ENCODE measurements around the gene BEST3. TPM values are rescaled to one million over a fixed set of nuclear protein-coding genes. Genes with fewer than 3 reads are reported as not detected.
"Not testable (repeated sequence)": the region's sequence is repeated elsewhere in the genome, so short reads cannot be mapped to it uniquely, and the experiment has no call there.

Gene BEST3
- total RNA-seq, 1 donor from 2014 or later = not detected

DNA sequence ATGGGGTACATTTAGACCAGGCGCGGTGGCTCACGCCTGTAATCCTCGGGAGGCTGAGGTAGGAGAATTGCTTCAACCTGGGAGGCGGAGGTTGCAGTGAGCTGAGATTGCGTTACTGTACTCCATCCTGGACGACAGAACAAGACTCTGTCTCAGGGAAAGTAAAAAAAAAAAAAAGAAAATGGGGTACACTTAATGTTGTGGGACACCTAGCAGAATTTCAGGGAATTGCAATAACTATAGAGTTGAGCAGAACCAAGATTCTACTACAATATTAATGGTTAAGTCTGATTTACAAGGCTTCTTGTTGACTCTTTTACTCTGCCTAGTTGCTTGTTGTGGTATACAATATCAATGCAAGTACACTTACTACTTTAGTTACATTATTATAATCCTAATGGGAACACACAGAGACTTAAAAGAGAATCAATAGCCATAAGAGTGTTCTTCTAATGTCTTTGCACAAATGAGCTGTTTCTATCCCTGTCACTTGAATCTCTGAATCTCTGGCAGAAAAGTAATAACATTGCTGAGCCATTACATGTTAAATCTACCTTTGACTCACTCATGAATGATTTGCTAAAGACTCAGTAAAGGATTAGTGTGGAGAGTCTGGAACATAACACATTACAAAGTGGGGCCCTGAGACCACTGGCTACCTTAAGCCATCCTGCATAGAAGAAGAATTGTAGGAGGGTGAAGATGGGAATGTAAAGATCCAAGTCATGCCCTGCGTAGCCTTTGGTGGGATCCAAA is 22.7 kb downstream of the BEST3 start:
- intact Hi-C loops (cut with micrococcal nuclease) = no loop called here
- Mint-ChIP-seq H3K4me1 (no peaks in the 10 kb centered on the region), H3K36me3 (ENCODE audit: low read depth) (no peaks in the 10 kb centered on the region), H3K27ac (no peak overlapping the region), H3K4me3 (no peak overlapping the region), H3K9me3 (no peaks in the 10 kb centered on the region), H3K27me3 (peaks cover 12% of the 10 kb centered on the region)
- no peak for DNase-seq

DNA sequence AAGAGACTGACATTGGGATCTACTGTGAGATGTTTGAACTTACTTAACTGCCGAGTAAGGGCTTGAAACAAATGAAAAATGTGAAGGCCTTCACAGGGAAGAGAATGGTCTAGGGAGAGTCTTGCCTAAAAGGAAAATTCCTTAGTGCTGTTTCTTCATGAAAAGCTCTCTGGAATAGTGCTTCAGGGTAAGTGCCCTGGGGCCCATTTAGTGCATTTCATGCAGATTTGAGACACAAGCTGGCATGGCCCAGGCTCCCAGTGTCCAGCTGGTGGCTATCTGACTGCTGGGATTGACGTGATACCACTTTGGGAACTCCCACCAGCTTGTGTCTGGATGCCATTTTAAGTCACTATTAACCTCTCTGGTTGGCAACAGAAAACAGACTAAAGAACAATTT is 26.9 kb downstream of the BEST3 start:
- Mint-ChIP-seq H3K4me3 (no peak overlapping the region), H3K27ac (no peak overlapping the region), H3K36me3 (ENCODE audit: low read depth) (no peaks in the 10 kb centered on the region), H3K27me3 (peaks cover 19% of the 10 kb centered on the region), H3K4me1 (no peaks in the 10 kb centered on the region), H3K9me3 (no peaks in the 10 kb centered on the region)
- no peak for DNase-seq
- intact Hi-C loops (cut with micrococcal nuclease) = no loop called here

DNA sequence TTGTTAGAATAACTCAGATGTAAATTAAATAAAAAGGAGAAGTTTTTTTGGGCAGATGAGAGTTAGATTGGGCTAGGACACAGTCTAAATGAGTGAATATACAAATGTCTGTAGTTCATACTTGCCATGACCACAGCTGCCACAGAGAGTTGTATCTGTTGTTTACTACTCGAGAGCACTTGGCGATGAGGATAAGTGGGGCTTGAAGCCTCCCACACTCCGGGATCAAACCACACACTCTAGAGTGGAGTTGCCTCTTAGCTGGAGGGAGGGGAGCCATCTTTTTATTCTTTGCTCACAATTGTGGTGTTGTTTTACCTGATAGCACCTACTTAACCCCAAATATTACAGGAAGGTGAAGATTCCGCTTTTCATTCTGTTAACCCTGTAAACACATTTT is 27.5 kb downstream of the BEST3 start:
- no peaks in the 10 kb centered on the region for H3K4me1 Mint-ChIP-seq
- peaks cover 16% of the 10 kb centered on the region for H3K27me3 Mint-ChIP-seq
- intact Hi-C loops (cut with micrococcal nuclease) = no loop called here
- no peak for DNase-seq
- H3K36me3 Mint-ChIP-seq (ENCODE audit: low read depth) = no peaks in the 10 kb centered on the region
- H3K27ac Mint-ChIP-seq = no peak overlapping the region
- H3K4me3 Mint-ChIP-seq = no peak overlapping the region
- H3K9me3 Mint-ChIP-seq = no peaks in the 10 kb centered on the region

DNA sequence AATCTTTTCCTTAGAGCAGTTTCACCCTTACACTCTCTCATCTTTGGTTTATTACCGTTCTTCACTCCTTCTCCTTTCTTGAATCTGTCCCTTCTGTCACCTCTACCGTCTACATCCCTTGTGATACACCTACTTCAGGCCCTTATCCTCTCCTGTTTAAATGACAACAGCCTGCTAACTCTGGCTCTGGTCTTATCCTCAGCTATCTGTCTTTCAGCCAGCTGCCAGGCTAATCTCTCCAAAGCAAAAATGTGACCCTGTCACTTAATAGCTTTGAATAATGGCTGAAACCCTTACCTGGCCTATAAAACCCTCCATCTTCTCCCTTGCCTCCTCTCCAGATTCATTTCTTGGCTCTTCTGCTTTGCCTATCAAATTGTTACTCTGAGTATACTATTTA is 32.3 kb downstream of the BEST3 start:
- peaks cover 13% of the 10 kb centered on the region for H3K27me3 Mint-ChIP-seq

DNA sequence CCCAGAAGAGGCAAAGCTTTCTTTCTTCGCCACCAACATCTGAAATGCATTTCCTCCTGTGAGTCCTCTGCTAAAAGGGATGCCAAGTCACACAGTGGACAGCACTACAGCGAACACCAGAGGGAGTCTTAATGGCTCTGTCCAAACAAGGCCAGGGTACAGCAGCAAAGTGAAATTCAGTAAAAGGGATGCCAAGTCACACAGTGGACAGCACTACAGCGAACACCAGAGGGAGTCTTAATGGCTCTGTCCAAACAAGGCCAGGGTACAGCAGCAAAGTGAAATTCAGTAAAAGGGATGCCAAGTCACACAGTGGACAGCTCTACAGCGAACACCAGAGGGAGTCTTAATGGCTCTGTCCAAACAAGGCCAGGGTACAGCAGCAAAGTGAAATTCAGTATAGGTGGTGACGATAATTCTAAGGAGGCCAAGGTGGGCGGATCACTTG is 34.1 kb downstream of the BEST3 start:
- H3K27ac Mint-ChIP-seq; intact Hi-C loops (cut with micrococcal nuclease); DNase-seq; H3K36me3 Mint-ChIP-seq (ENCODE audit: low read depth); H3K4me3 Mint-ChIP-seq; H3K9me3 Mint-ChIP-seq; H3K4me1 Mint-ChIP-seq: not testable (repeated sequence)
- peaks cover 22% of the 10 kb centered on the region for H3K27me3 Mint-ChIP-seq

More for the DNA sequence above, 32.3 kb downstream of the BEST3 start:
- no peak for DNase-seq
- Mint-ChIP-seq H3K9me3 (no peaks in the 10 kb centered on the region), H3K27ac (no peak overlapping the region), H3K4me3 (no peak overlapping the region), H3K36me3 (ENCODE audit: low read depth) (no peaks in the 10 kb centered on the region), H3K4me1 (no peaks in the 10 kb centered on the region)
- intact Hi-C loops (cut with micrococcal nuclease) = no loop called here

DNA sequence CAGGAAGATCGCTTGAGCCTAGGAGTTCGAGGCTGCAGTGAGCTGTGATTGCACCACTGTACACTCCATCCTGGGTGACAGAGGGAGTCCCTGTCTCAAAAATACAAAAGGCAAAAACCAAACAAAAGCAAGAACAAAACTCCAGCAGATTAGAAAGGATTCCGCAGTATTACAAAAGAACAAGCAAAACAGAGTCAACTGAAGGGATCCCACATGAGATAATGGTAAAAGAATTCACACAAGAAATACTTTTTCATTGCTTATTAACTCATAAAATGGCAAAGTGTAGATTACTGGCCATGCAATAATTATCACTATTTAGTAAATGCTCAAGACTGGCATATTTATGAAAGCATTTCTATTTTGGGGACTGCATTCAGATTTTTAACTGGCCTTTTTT is 35.4 kb downstream of the BEST3 start:
- no peak overlapping the region for H3K27ac Mint-ChIP-seq
- DNase-seq = no peak
- H3K27me3 Mint-ChIP-seq = peaks cover 24% of the 10 kb centered on the region
- H3K4me1 Mint-ChIP-seq = no peaks in the 10 kb centered on the region
- intact Hi-C loops (cut with micrococcal nuclease) = no loop called here
- H3K9me3 Mint-ChIP-seq = no peaks in the 10 kb centered on the region
- no peak overlapping the region for H3K4me3 Mint-ChIP-seq
- H3K36me3 Mint-ChIP-seq (ENCODE audit: low read depth) = no peaks in the 10 kb centered on the region

DNA sequence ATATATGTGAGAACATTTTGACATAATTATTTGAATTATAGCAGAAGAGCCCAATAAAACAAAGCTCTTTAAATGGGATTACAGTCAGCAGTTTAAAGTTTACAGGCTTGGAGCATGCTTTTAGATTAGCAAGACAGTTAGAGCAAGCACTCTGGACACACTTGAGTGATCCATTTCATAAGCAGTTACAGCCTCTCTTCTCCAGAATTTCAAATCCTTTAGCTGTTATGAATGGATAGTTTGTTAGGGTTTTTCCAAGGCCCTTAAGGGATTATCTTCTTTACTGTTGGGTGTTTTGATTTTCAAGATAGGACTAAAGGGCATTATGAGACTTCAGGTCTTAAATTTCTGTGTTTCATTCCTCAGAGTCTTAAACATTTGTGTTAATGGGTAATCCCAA is 36.3 kb downstream of the BEST3 start:
- DNase-seq = no peak
- no peaks in the 10 kb centered on the region for H3K4me1 Mint-ChIP-seq
- no peak overlapping the region for H3K27ac Mint-ChIP-seq
- peaks cover 24% of the 10 kb centered on the region for H3K27me3 Mint-ChIP-seq
- no peaks in the 10 kb centered on the region for H3K9me3 Mint-ChIP-seq
- H3K36me3 Mint-ChIP-seq (ENCODE audit: low read depth) = no peaks in the 10 kb centered on the region
- H3K4me3 Mint-ChIP-seq = no peak overlapping the region
- intact Hi-C loops (cut with micrococcal nuclease) = no loop called here

DNA sequence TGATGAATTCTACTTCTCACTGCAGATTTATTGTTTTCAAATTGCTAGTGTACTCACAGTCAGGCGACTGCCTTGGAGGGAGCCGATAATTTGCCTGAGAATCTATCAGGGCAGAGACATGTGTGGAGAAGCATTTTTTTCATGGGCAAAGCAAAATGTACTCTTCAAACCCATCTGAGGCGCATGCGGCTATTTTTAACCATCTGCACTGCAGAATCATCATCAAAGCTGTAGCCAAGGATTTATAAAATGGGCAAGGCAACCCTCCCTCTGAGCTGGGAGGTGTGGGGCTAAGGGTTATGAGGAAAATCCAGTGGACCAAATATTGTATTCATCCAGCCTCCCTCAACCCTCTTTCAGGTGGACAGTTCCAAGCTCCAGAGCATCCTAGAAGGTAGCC is 37.7 kb downstream of the BEST3 start:
- Mint-ChIP-seq H3K36me3 (ENCODE audit: low read depth) (no peaks in the 10 kb centered on the region), H3K4me1 (no peaks in the 10 kb centered on the region), H3K27ac (no peak overlapping the region), H3K4me3 (no peak overlapping the region), H3K9me3 (no peaks in the 10 kb centered on the region), H3K27me3 (peaks cover 24% of the 10 kb centered on the region)
- no peak for DNase-seq
- intact Hi-C loops (cut with micrococcal nuclease) = no loop called here

DNA sequence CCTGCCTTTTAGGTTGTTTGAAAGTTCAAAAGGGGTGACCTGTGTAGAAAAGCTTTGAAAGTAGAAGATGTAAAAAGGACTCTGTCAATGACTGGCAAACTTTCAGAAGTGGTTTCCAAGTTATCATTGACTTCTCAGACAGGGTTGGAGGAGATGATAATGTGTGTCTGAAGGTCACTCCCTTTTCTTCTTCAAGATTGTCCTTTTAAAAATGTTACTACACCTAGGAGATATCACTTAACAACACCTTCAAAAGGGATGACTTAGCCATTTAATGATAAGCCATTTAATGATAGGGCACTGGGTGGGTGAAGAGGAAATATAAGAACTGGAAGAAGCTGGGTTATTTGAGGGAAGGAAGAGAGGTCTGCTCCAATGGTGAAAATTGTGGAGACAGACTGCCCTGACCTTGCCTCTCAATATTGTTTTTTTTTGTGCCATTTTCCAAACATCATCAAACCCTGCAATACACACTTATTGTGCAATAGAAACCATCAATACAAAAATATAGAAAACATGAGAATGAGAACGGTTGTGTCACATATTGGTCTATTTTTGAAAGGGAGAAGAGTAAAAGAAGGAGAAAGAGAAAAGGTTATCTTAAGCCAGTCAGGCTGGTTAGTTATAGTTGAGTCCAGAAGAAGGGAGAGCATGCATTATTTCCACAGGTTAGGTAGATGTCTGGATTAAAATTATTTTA is 38.8 kb downstream of the BEST3 start:
- intact Hi-C loops (cut with micrococcal nuclease) = no loop called here
- Mint-ChIP-seq H3K4me1 (no peaks in the 10 kb centered on the region), H3K27me3 (peaks cover 24% of the 10 kb centered on the region), H3K36me3 (ENCODE audit: low read depth) (no peaks in the 10 kb centered on the region), H3K4me3 (no peak overlapping the region), H3K27ac (no peak overlapping the region), H3K9me3 (no peaks in the 10 kb centered on the region)
- DNase-seq = no peak

DNA sequence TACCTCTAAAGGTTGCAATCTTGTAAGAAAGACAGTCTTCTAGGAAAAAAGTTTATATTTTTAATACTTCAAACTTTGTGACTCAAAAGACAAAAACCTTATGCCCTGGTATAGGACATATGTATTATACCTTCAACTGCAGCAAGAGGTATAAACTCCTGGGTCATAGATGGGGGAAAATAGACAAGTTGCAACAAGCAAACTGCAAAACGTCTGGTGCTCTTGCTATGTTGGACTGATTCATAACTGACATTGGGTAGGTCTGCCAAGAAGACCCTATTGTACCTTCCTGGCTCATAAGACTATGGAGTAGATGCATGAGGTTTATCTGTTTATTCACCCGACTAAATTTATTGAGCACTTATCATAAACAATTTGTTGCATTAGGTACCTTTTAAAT is 40.9 kb downstream of the BEST3 start:
- intact Hi-C loops (cut with micrococcal nuclease) = no loop called here
- Mint-ChIP-seq H3K4me1 (no peaks in the 10 kb centered on the region), H3K36me3 (ENCODE audit: low read depth) (no peaks in the 10 kb centered on the region), H3K4me3 (no peak overlapping the region), H3K27ac (no peak overlapping the region), H3K9me3 (no peaks in the 10 kb centered on the region), H3K27me3 (peaks cover 20% of the 10 kb centered on the region)
- DNase-seq = no peak

DNA sequence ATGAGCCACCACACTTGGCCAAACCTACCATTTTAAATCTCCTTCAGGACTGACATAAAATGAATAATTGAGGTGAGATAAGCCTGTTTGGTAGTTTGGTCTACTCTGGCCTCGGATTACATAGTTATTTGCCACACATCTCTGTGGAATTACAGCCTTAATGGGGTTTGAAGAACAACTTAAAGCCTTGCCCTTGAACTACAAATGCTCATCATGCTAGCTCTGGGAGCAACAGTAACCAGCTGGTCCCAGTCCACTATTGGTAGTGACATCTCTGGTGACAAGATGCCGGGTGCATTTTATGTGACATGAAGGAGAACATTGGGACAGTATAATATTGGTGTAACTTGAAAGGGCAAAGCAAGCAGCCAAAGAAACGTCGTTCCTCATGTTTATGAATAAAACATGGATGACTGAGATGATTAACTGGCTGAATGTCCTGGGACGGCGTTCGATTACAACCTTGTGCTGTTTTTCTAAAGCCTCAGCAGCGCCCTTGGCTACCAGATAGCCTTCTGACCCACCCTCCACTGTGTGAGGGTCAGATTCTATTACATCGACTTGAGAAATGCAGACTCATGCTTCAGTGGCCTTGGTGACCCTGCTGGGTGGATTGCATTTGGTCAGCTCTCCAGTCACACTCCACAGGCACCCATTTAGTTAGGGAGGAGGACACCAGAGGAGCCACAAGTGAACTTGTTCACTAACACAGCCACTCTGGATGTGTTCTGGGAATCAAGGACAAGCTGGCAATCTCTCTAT is 41.5 kb downstream of the BEST3 start:
- Mint-ChIP-seq H3K4me3 (no peak overlapping the region), H3K27ac (no peak overlapping the region), H3K27me3 (peaks cover 18% of the 10 kb centered on the region), H3K9me3 (no peaks in the 10 kb centered on the region), H3K36me3 (ENCODE audit: low read depth) (no peaks in the 10 kb centered on the region), H3K4me1 (no peaks in the 10 kb centered on the region)
- DNase-seq = no peak
- intact Hi-C loops (cut with micrococcal nuclease) = no loop called here

DNA sequence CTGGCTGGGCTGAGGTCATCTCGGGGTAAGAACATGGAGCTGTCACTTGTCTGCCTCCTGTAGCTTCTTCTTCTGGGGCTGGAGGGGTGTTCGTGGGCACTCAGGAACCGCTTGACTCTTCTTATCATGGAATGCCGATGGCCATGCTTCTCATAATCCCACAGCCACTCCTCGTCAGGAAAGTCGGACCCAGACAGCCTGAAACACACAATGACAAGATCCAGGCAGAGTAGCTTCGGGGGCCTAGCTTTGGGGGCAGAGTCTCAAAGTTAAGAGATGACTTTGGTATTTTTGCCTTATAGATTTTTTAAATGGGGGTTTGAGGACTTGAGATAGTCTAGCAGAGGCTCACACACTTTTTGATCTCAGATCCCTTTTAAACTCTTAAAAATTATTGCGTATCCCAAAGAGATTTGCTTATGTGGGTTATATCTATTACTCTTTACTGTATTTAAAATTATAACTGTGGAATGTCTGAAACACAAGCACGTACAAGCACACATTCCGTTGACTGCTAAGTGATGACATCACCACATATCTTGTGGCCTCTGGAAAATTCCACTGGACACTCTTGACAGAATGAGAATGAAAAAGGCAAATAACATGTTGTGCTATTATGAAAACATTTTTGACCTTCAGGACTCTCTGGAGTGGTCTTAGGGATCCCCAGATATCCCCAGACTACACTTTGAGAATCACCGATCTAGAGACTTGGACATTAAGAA is 43.3 kb downstream of the BEST3 start:
- Mint-ChIP-seq H3K4me1 (no peaks in the 10 kb centered on the region), H3K4me3 (no peak overlapping the region), H3K36me3 (ENCODE audit: low read depth) (no peaks in the 10 kb centered on the region), H3K9me3 (no peaks in the 10 kb centered on the region), H3K27me3 (peaks cover 16% of the 10 kb centered on the region), H3K27ac (no peak overlapping the region)
- intact Hi-C loops (cut with micrococcal nuclease) = no loop called here
- no peak for DNase-seq

DNA sequence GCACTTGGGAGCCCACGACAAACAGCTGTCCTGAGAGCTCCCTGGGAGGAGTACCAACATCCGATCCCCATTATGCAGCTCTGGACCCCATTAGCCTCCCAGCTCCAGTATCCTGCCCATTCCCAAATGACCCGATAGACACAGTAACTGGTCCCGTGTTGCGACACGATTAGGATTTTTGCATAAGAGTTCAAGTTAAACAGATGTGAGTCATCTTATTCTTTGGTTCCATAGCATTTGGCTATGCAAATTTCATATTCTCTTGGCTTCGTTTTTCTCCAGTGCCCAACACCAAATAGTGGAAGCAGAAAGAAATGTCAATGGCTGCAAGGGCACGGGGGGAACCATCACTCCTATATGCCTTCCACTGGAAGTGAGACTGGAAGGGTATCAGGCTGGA is 45.4 kb downstream of the BEST3 start:
- H3K27ac Mint-ChIP-seq = no peak overlapping the region
- H3K36me3 Mint-ChIP-seq (ENCODE audit: low read depth) = no peaks in the 10 kb centered on the region
- H3K27me3 Mint-ChIP-seq = peaks cover 13% of the 10 kb centered on the region
- DNase-seq = no peak
- intact Hi-C loops (cut with micrococcal nuclease) = no loop called here
- no peaks in the 10 kb centered on the region for H3K9me3 Mint-ChIP-seq
- H3K4me3 Mint-ChIP-seq = no peak overlapping the region
- H3K4me1 Mint-ChIP-seq = no peaks in the 10 kb centered on the region

DNA sequence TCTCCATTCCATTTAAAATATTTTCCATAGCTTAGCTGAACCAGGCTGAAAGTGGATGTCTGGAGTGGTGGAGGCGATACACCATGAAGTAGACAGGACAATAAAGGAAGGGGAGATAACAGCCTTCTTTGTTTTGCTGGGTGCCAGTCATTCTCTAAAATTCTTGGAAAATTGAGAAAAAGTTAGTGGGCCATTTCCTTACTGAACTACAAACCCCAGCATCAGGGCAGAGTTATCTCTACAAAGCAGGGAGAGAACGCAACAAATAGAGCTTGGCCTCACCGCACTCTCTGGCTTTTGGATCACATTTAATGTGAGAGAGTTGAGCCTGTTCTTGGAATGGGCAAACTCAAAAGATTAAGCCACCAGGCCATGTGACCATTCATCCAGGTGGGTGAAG is 47.2 kb downstream of the BEST3 start:
- Mint-ChIP-seq H3K36me3 (ENCODE audit: low read depth) (no peaks in the 10 kb centered on the region), H3K9me3 (no peaks in the 10 kb centered on the region), H3K27ac (no peak overlapping the region), H3K27me3 (peaks cover 19% of the 10 kb centered on the region), H3K4me1 (no peaks in the 10 kb centered on the region), H3K4me3 (no peak overlapping the region)
- DNase-seq = no peak
- intact Hi-C loops (cut with micrococcal nuclease) = no loop called here

Data from activated CD4-positive, alpha-beta T cell treated with anti-CD3 and anti-CD28 coated beads, Interleukin-2, amount 10 ng/mL, durations not matched to agents 24 days and 14 days (primary cell).